Dermis microvascular lymphatic vessel endothelial cell (primary cell): ENCODE data around the gene TMEM63C. TPM values are rescaled to one million over a fixed set of nuclear protein-coding genes. Genes with fewer than 3 reads are reported as not detected.
A peak's percentile ranks its signal among the peaks of the same experiment; 100 is the strongest.

Source experiments
- DNase-seq, 2 donors: peaks; one replicate each; pipeline versions ENCODE4 v3.0.0 to v3.0.0-alpha.2; 2010; ENCODE audit warnings: low read depth in 2 of 2
- total RNA-seq: library from RNA; depleted of rRNA; stranded (reverse); fragments of >200 nt; gene quantifications from 2 replicates; pipeline ENCODE4 v1.2.1, GENCODE V29; 2014

TMEM63C gene
- 0.13 and 0.77 TPM in 2 replicates for total RNA-seq

DNA sequence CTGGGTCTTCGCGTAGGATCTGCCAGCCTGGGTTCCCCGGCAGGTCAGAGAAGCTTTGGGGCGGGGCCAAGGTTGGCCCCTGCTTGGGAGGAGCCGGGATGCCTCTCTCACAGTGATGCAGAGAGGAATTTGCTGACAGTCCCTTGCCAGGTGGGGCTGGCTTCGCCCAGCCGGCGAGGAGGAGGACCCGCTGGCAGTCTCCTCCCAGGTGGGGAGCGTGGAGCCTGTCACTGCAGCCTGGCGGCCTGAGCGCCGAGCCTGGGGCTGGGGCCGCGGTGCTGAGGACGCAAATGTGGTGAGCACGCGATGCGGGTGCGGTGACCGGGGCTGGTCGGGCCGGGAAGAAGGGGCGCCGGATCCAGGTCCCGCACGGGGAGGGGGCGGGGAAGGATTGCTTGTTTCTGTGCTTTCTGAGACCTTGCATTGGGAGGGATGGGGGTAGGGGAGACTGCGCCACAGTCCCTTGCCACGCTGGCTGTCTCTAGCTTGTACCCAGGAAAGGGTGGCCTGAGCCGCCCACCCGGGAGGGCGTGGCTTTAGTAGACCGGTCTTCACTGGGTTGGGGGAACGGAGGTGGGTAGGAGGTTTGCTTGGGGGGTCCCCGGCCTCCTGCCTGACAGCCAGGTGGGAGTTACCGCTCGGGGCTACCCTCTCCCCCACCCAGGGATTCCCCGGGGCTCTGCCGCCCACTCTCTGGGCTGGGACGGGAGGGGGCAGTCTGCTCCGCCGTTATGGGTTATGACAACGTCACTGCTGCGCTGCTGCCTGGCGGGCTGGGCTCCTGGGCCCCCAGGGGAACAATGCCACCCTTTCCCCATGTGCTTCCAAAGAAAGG, at the start of gene TMEM63C:
TMEM63C (plus strand) TSS at position 196 of the 835 bp plus-strand sequence. CDS start 37,016 bp downstream, outside the sequence.
- no peak for DNase-seq

DNA sequence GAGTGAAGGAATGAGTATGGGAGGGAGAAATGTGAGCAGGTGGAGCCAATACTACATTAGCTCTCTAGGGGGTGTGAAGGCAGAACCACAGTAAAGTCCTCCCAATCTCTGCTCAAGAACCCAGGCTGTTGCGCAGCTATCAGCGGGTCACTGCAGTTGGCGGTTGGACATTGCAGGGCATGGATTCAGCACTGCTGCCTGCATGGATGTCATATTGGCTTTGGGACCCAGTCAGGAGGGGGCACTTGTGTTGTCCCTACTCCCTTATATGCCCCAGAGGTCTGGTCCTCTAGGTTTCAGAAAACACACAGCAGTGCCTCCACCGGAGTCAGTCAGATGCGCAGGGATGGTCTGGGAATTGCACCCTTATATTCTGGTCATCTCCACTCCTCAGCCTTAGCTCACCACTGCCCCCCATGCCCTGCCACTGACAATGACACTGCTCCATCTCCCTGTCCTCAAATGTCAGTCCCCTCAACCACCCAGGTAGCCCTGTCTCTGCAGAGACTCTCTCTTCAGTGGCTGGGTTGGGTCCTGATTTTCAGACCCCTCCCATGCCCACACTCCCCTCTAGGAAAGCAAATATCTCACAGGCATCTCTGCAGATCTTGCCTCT, 49.6 kb upstream of the TMEM63C start:
- no peak for DNase-seq

GRCh38 chr14:77133720-77134338, 47.8 kb upstream of the TMEM63C start:
- peak; percentile 60 to 74 for DNase-seq

- no peak for DNase-seq
These were observed 42.6 kb upstream of the TMEM63C start for GRCh38 chr14:77139022-77139421.

- peak in 1 of 2 donors; percentile 49 for DNase-seq
These were observed 41.8 kb upstream of the TMEM63C start for GRCh38 chr14:77139540-77140358.

DNA sequence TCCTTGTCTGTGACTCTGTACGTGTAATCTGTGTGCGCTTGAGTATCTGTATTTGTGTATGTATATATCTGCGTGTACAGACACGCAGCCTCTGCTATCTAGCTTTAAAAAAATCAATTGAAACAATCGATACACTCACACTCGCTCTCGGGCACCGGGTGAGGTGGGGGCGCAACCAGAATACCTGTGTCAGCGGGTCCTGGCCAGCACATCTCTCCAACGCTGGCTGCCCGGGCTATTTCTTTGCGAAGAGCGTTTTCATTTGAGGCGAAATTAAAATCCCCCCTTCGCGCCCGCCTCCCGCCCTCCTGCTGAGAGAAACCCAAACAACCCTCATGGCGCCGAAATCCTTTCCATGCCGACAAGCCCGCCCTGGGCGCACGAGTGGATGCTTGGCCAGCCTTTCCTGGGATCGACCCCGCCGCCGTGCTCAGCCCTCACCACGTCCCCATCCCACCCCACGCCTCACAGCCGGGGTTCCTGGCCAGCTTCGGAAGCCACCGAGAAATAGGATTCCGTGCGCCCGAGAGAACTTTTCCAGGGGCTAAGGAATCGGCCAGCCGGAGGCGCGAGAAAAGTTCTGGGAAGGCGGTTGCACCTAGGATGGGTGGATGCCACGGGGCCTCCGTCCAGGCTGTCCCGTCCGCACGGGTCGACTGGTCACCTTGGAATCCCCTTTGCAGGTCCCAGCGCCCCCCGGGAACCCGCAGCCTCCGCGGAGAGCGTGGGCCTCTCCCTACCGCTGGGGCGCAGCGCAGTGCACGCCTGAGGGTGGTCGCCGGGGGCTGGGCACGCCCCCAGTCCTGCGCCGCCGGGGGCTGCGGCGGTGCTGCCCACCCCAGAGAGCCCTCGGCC, 41.0 kb upstream of the TMEM63C start:
- DNase-seq = no peak

DNA sequence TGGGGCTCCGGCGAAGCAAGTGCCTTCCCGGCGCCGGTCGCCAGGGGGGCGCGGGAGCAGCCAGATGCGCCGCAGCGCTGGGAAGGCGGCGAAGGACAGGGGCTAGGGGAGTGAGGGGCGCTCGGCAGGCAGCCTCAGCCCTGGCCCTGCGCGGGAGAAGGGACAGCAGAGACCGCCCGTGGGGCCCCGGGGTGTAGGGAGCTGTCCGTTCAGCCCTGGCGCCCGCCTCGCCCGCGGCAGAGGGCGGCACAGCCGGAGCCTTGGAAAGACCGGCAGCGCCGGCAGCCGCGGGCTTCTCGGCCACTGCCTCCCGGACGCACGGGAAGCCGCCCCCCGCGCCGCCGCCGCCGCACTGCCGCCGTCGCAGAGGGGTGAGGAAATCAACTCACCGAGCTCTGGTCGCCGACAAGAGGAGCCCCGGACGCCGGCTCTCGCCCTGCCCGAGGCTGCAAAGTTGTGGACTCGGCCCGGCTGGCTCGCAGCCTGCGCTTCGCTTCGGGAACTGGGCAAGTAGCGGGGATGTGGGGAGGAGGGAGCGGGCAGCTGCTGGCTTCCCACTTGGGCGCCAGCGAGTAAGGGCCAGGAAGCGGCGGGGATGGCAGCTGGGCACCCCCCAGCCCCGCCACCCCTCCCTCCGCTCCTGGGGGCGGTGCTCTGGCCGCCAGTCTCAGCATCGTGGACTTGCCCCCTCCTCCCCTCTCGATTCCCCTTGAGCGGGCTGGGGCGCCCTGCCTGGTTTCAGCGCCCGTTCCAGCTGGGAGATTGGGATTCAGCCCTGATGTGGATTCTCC, 40.2 kb upstream of the TMEM63C start, which contains the start of gene ZDHHC22:
ZDHHC22 (minus strand) TSS at position 578 of the 791 bp plus-strand sequence. CDS start 2,053 bp downstream, outside the sequence.
- DNase-seq = peak in 1 of 2 donors; percentile 58

GRCh38 chr14:77142005-77142800, 39.4 kb upstream of the TMEM63C start:
- no peak for DNase-seq

GRCh38 chr14:77143071-77143470, 38.5 kb upstream of the TMEM63C start:
- no peak for DNase-seq

GRCh38 chr14:77144412-77145115, 37.0 kb upstream of the TMEM63C start:
- no peak for DNase-seq

DNA sequence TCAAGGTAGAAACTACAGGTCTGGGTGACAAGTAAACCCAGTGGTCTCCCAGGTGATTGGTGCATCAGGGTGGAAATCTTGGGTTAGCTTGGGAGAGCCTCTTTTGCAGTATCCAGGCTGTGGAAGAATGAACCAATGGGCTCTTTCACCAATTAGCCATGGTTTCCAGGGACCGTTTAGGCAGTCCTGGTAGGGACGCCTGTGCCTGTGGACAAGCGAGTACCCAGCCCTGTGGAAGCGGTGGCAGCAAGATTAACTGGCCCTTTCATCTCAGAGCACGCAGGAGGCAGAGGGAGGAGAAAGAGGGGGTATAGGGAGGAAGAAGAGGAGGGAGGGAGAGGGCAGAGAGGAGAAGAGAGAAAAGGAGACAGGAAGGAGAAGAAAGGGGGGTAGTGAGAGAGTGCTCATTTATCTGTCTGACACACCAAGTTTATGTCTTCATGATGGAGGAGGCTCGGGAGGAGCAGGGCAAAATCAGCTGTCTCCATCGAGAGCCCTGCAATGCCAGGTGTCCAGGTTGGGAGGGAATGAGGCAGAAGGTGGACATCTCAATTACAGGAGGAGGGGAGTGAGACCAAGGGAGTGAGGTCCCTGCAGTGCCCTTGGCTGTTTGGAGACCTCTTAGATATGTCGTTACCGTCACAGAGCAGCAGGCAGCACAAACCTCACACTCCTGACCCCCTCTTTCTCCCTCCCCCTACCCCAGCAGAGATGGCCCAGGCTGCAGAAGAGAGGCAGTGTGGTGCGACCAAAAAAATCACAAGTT, 35.4 kb upstream of the TMEM63C start:
- DNase-seq = no peak

- DNase-seq = no peak
These were observed 32.9 kb upstream of the TMEM63C start for GRCh38 chr14:77148510-77149231.

- peak in 1 of 2 donors; percentile 28 for DNase-seq
These were observed 30.4 kb upstream of the TMEM63C start for GRCh38 chr14:77151245-77151644.

DNA sequence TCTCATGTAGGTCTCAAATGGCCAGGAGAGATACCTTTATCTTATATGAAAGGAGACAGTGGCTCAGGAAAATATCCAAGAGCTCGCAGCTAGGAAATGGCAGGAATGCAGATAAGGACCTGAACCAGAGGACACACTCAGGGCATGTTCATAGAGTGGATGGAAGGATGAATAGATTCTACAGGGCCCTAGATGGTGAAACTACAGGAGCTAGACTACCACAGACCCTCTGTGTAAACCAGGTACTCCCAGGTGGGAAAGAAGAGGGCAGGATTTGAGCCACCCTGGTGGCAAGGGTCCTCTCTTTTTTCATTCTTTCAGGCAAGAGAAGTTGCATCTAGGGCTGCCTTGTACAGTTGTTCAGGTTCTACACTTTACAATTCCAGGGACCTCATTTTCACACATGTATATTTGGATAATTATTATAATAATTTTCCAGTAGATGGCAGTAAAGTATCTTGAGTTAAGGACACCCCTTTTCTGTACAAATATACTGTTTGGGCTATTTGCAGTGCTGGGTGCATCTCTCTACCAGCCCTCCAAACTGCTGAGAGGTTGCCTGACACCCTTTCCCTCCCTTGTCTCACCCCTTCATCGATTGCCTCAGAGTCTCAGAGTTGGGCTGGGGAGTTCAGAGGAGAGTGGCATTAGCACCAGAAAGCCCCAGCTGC, 29.5 kb upstream of the TMEM63C start:
- no peak for DNase-seq

- no peak for DNase-seq
These were observed 27.8 kb upstream of the TMEM63C start for GRCh38 chr14:77153802-77154201.

DNA sequence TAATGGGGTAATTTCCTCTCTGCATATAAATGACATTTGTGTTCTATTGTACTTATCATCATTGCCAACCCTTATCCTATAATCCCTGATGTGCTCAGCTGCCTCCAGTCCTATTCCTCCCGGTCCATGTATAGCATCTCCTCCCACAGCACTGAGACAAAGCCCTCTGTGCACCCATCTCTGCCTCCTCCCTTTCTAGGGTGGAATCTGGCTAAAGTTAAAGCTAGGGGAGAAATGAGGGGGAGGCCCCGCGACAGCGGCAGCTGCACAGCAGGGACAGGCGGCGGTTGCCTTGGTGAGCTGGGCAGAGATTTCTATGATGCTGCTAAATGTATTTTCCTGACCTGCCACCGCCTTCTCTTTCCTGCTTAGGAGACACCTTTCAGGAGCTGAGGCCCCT, 27.2 kb upstream of the TMEM63C start:
- no peak for DNase-seq
